ENCODE measurements around the gene SKIDA1.

SKIDA1 gene

DNA sequence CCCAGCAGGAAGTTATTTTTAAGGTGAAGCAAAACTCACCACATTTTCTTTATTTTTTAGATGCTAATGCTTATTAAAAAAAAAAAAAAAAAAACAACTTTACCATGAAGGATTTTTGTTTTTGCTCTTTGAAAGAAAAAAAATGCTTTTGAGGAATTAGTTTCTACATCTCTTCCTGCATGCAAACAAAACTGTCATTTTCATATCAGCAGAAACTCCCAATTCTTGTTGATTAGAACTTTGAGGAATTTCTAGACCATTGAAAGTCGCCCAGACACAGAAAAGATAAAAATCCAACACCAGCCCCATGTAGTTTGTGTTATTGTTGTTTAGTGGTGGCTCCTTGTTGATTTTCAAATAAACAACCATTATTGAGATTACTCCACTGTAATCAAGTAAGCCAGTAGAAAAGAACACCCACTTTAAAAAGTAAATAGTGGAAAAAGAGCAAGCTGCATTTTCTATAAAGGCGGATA is 14.3 kb downstream of the SKIDA1 start:
- TF ChIP-seq, protein P1, sequence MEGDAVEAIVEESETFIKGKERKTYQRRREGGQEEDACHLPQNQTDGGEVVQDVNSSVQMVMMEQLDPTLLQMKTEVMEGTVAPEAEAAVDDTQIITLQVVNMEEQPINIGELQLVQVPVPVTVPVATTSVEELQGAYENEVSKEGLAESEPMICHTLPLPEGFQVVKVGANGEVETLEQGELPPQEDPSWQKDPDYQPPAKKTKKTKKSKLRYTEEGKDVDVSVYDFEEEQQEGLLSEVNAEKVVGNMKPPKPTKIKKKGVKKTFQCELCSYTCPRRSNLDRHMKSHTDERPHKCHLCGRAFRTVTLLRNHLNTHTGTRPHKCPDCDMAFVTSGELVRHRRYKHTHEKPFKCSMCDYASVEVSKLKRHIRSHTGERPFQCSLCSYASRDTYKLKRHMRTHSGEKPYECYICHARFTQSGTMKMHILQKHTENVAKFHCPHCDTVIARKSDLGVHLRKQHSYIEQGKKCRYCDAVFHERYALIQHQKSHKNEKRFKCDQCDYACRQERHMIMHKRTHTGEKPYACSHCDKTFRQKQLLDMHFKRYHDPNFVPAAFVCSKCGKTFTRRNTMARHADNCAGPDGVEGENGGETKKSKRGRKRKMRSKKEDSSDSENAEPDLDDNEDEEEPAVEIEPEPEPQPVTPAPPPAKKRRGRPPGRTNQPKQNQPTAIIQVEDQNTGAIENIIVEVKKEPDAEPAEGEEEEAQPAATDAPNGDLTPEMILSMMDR (IDR thresholded peaks at IDR 0.05; ENCODE audit: low read depth, low read length, missing control alignments), result no peak
- DNase-seq (ENCODE audit: extremely low read depth, low read depth), result no peak
- no peak overlapping the region for H3K4me3 ChIP-seq (replicated peaks; ENCODE audit: low read depth, low read length)

DNA sequence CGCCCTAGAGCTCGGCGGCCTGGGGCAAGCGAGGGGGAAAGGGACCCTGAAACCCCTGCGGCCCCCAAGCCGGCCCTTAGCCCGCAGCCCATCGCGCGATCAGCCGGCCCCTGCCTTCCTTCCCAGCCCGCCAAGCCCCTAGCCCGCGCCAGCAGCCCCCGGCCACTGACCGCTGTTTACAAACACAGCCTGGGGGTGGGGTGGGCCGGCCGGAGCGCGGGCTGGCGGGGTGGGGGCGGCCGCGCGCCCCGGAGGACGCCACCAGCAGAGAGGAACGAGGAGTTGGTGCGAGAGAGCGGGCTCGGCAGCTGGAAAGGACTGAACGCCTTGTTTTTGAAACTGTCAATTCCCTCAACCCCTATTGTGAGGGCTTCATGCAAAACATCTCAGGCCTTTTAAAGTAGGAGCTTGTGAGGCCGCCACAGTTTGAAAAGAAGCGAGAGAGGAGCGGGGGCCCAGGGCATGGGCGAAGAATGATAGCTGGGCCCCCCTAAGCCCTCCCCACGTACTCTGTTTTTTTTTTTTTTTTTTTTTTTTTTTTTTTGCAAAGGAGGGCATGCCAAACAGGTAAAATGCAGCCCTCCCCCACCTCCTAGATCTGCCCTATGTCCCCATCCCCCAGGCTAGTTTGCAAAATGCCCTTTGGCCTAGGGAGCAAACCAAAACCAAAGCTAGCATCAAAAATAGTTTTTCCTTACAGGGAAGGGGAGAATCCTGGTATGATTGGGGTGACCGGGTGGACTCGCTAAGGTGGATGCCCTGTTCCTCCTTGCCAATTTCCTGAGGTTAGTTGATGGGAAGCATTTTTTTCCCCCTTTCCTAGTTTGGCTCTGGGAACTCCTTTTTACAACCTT is 15.0 kb downstream of the SKIDA1 start:
- TF ChIP-seq, protein P1 (IDR thresholded peaks at IDR 0.05; ENCODE audit: low read depth, low read length, missing control alignments), result no peak
- no peak for DNase-seq (ENCODE audit: extremely low read depth, low read depth)
- peak overlapping the region; percentile 21 for H3K4me3 ChIP-seq (replicated peaks; ENCODE audit: low read depth, low read length)

DNA sequence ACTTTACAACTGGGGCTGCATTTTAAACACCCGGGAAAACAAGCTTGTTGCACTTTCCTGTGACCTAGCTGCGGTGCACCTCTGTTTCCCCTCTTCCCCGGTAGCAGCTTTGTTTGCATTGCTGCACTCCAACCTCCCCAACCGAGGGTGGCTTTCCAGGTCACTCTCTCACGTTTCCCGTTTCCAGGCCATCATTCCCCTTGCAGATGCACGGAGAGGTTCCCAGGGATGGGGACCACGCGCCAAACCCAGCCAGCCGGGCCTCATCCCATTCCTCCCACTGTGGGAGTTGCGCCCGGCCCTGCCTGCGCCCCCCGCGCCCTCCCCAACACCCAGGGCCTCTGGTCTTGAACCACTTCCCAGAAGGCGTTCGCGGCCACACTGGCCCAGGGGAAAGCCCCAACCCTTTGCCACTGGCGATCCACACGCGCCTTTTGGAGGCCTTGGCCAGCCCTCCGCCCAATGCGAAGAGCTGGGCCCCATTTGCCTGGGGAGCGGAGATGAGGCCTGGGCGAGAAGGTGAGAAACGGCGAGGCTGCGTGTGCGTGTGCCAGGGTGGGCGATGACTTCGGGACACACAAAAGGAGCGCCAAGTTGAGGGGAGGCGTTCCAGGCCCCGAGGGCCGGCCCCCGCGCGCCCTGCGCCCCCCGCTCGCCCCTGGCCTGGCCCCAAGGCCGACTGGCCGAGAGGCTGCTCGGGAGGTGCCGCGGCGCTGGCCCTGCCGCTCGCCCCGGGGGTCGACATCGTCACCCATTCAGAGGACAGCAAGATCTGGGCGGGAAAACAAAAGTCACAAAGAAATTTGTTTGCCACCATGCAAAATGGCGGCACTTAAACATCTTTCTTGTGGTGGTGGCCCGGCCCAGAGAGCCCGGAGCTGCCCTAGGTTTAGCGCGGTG is 15.9 kb downstream of the SKIDA1 start:
- peak overlapping the region; percentile 21 for H3K4me3 ChIP-seq (replicated peaks; ENCODE audit: low read depth, low read length)
- TF ChIP-seq, protein P1 (IDR thresholded peaks at IDR 0.05; ENCODE audit: low read depth, low read length, missing control alignments), result no peak
- no peak for DNase-seq (ENCODE audit: extremely low read depth, low read depth)

DNA sequence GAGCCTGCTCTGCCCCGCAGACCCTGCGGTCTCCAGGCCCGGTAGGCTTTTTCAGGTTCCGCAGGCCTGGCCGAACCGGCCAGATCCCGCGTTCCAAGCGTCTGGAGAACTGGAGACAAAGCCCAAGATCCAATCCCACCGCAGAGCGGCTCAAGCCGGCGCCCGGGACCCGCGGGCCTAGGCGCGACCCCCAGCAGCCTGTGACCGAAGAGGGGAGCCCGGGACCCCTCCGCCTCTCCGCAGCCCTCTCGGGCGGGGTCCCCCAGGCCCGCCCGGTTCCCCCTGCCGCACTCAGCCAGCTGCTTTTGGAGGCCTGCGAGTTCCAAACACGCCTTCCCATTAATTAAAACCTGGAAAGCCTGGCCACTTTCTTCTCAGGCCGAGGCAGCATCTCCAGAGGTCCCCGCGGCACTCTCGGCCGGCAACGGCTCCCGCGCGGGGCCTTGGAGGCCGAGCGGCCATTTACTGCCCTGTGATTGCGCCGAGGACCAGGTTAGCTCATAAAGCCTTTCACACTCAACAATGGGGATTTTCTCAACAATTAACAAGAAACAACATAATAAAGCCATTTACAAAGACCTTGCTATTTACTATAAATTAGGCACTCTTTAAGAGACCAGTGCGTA is 16.7 kb downstream of the SKIDA1 start:
- no peak overlapping the region for H3K4me3 ChIP-seq (replicated peaks; ENCODE audit: low read depth, low read length)
- DNase-seq (ENCODE audit: extremely low read depth, low read depth), result no peak
- TF ChIP-seq, protein P1 (IDR thresholded peaks at IDR 0.05; ENCODE audit: low read depth, low read length, missing control alignments), result no peak

DNA sequence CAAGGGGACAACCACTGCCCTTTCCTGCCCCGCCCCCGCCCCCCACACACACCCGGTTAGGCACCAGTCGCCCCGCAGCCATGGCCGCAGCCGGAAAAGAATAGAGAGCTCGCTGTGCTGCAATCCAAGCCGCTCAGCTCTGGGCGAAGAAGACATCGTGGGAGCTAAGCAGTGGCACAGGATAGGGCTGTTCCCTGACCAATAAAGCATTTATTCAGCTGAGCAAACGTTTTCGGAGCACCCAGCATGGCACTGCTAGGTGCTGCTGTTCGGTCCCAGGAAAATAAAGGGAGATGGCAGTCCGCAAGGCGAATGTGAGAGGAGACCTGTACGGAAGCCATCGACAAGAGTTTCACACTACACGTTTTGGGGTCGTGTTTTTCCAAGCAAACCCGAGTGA is 18.3 kb downstream of the SKIDA1 start:
- TF ChIP-seq, protein P1 (IDR thresholded peaks at IDR 0.05; ENCODE audit: low read depth, low read length, missing control alignments), result no peak
- H3K4me3 ChIP-seq (replicated peaks; ENCODE audit: low read depth, low read length), result no peak overlapping the region
- no peak for DNase-seq (ENCODE audit: extremely low read depth, low read depth)

DNA sequence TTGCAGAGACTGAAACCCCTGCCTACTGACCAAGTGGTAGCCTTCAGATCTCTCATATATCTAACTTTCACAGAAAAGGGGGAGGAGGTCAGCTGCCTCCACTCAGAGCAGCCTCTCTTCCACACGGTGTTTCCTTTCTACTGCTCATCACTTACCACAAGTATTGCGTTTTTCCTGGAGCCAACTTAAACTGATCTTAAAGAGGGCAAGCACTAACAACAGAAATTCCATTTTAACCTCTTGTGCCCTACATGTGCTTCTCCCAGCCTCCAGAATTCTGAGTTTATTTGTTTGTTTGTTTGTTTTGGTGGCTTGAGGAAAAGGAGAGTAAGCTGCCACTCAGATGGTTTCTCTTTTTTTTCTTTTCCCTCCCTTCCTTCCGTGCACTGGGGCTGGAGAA is 19.1 kb downstream of the SKIDA1 start:
- no peak for DNase-seq (ENCODE audit: extremely low read depth, low read depth)
- TF ChIP-seq, protein P1 (IDR thresholded peaks at IDR 0.05; ENCODE audit: low read depth, low read length, missing control alignments), result no peak
- no peak overlapping the region for H3K4me3 ChIP-seq (replicated peaks; ENCODE audit: low read depth, low read length)
